ENCODE measurements around the gene RAI14.

RAI14 gene

GRCh38 chr5:34656001-34656699 is at the start of gene RAI14:
Gene RAI14, plus strand, starts transcription at chr5:34656328. Its CDS starts 30,592 bp downstream, at chr5:34686920.
- peak; percentile 91 for DNase-seq (ENCODE audit: low read depth)

- DNase-seq (ENCODE audit: low read depth) = no peak
Measured at GRCh38 chr5:34608368-34608767, 47.8 kb upstream of the RAI14 start.

GRCh38 chr5:34608859-34609648 is 47.1 kb upstream of the RAI14 start:
- peak; percentile 95 for DNase-seq (ENCODE audit: low read depth)

GRCh38 chr5:34609951-34610441 is 46.1 kb upstream of the RAI14 start:
- peak; percentile 72 for DNase-seq (ENCODE audit: low read depth)

- DNase-seq (ENCODE audit: low read depth) = no peak
Measured at GRCh38 chr5:34610546-34610945, 45.6 kb upstream of the RAI14 start.

GRCh38 chr5:34611464-34612415 is 44.4 kb upstream of the RAI14 start:
- DNase-seq (ENCODE audit: low read depth) = no peak

GRCh38 chr5:34616651-34617050 is 39.5 kb upstream of the RAI14 start:
- DNase-seq (ENCODE audit: low read depth) = no peak

GRCh38 chr5:34618371-34619065 is 37.6 kb upstream of the RAI14 start:
- DNase-seq (ENCODE audit: low read depth) = no peak

GRCh38 chr5:34620185-34620584 is 35.9 kb upstream of the RAI14 start:
- DNase-seq (ENCODE audit: low read depth) = no peak

GRCh38 chr5:34621277-34622097 is 34.6 kb upstream of the RAI14 start:
- peak; percentile 55 for DNase-seq (ENCODE audit: low read depth)

GRCh38 chr5:34622098-34622400 is 34.1 kb upstream of the RAI14 start:
- DNase-seq (ENCODE audit: low read depth) = peak; percentile 74

- no peak for DNase-seq (ENCODE audit: low read depth)
Measured at GRCh38 chr5:34624691-34625090, 31.4 kb upstream of the RAI14 start.

GRCh38 chr5:34625246-34625645 is 30.9 kb upstream of the RAI14 start:
- DNase-seq (ENCODE audit: low read depth) = peak; percentile 46

GRCh38 chr5:34626036-34626435 is 30.1 kb upstream of the RAI14 start:
- DNase-seq (ENCODE audit: low read depth) = peak; percentile 86

- no peak for DNase-seq (ENCODE audit: low read depth)
Measured at GRCh38 chr5:34626751-34627150, 29.4 kb upstream of the RAI14 start.

GRCh38 chr5:34627794-34628193 is 28.3 kb upstream of the RAI14 start:
- DNase-seq (ENCODE audit: low read depth) = peak; percentile 87

GRCh38 chr5:34628373-34628772 is 27.8 kb upstream of the RAI14 start:
- no peak for DNase-seq (ENCODE audit: low read depth)

- no peak for DNase-seq (ENCODE audit: low read depth)
Measured at GRCh38 chr5:34630596-34630995, 25.5 kb upstream of the RAI14 start.

- DNase-seq (ENCODE audit: low read depth) = no peak
Measured at GRCh38 chr5:34632807-34633422, 23.2 kb upstream of the RAI14 start.
